ENCODE measurements around the gene DNAJA3.

DNAJA3 gene

DNA sequence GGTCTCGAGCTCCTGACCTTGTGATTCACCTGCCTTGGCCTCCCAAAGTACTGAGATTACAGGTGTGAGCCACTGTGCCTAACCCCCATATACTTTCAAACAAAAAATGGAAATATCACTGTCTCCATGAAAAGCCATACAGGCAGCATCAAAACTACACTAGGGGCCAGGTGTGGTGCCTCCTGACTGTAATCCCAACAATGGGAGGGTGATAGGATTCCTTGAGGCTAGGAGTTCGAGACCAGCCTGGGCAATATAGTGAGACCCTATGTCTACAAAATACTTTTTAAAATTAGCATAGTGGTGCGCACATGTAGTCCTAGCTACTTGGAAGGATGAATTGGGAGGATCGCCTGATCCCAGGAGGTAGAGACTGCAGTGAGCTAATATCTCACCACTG lies 66.2 kb downstream of the DNAJA3 start:
- H3K4me3 ChIP-seq (ENCODE audit: low read depth, low read length), result no peak overlapping the region
- no peak for TF ChIP-seq CTCF (IDR thresholded peaks at IDR 0.05; ENCODE audit: borderline replicate concordance, insufficient read depth, low read depth, low read length)

DNA sequence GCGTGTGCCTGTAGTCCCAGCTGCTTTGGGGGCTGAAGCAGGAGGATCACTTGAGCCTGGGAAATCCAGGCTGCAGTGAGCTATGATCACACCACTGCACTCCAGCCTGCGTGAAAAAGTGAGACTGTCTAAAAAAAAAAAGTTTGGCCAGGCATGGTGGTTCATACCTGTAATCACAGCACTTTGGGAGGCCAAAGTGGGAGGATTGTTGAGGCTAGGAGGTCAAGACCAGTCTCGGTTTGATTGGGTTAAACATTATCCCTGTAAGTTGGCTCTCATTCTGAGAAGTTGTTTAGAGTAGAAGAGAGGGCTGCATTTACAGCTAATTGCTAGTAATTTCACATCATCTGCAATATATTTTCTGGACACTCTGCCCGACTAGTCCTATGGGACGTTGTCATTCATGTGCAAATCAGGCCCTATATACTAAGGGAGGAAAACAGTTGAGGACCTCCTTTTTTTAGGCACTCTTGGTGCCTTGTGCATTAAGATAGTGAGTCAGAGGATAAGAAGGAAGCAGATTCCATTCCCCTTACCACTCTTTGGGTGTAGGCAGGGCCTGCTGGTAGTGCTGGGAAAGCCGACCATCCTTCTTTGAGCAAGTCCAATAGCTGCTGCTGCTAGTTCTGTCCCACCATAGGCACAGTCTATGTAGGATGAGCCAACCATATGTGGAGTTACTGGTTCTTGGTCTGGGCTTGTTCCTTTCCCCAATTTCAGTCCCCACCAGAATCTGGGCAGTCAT lies 69.2 kb downstream of the DNAJA3 start:
- H3K4me3 ChIP-seq (ENCODE audit: low read depth, low read length), result no peak overlapping the region
- TF ChIP-seq CTCF (IDR thresholded peaks at IDR 0.05; ENCODE audit: borderline replicate concordance, insufficient read depth, low read depth, low read length), result no peak

GRCh38 chr16:4495766-4496165 lies 70.1 kb downstream of the DNAJA3 start:
- TF ChIP-seq CTCF (IDR thresholded peaks at IDR 0.05; ENCODE audit: borderline replicate concordance, insufficient read depth, low read depth, low read length), result no peak

GRCh38 chr16:4496305-4496704 lies 70.6 kb downstream of the DNAJA3 start:
- no peak overlapping the region for H3K4me3 ChIP-seq (ENCODE audit: low read depth, low read length)
- TF ChIP-seq CTCF (IDR thresholded peaks at IDR 0.05; ENCODE audit: borderline replicate concordance, insufficient read depth, low read depth, low read length), result no peak

More at GRCh38 chr16:4495766-4496165, 70.1 kb downstream of the DNAJA3 start:
- no peak overlapping the region for H3K4me3 ChIP-seq (ENCODE audit: low read depth, low read length)

- no peak overlapping the region for H3K4me3 ChIP-seq (ENCODE audit: low read depth, low read length)
- TF ChIP-seq CTCF (IDR thresholded peaks at IDR 0.05; ENCODE audit: borderline replicate concordance, insufficient read depth, low read depth, low read length), result no peak
These were observed 73.0 kb downstream of the DNAJA3 start for GRCh38 chr16:4498546-4499195.

DNA sequence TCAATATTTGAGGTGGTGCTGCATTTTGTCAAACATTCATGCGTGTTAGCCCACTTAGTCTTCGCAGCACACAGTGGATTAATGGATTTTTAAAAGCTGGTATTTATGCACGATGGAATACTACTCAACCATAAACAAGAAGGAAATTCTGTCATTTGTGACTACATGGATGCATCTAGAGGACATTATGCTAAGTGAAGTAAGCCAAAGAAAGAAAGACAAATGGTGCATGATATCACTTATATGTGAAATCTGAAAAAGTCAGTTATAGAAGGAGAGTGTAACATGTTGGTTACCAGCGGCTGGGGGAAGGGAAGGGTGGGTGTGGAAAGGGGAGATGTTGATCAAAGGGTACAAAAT lies 73.5 kb downstream of the DNAJA3 start:
- no peak overlapping the region for H3K4me3 ChIP-seq (ENCODE audit: low read depth, low read length)
- TF ChIP-seq CTCF (IDR thresholded peaks at IDR 0.05; ENCODE audit: borderline replicate concordance, insufficient read depth, low read depth, low read length), result no peak

DNA sequence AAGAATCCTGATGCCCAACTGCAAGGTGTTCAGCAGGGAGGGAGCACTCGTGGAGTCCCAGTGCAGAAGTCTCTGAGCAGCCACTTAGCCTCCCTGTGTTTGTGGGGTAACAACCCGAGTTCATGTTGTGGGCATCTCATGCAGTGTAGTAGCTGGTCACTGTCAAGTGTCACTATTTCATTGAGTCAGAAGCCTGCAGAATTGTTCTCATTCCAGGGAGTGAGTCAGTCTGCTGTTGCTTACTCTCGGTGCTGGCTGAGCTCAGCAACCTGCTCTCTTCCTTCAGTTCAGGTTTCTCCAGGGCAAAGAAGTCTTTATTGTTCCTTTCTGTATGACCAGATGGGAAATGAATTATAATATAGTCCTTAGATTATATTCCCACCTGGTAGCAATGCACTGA lies 74.6 kb downstream of the DNAJA3 start:
- TF ChIP-seq CTCF (IDR thresholded peaks at IDR 0.05; ENCODE audit: borderline replicate concordance, insufficient read depth, low read depth, low read length), result no peak
- H3K4me3 ChIP-seq (ENCODE audit: low read depth, low read length), result no peak overlapping the region
